Right lobe of liver (tissue), 4 donors: Measurements from ENCODE around the gene PAK2.

Experiments used
- POLR2A ChIP-seq: fragments of 450-650 bp; IDR thresholded peaks from one replicate; pipeline ENCODE4 v1.6.1; 2017; ENCODE audit warnings: antibody characterized with exemption, mild to moderate bottlenecking
- TF ChIP-seq, protein P1 (sequence below), 4 donors: fragments of 200-600 bp in 3 of 4; fragments of 450-650 bp in 1 of 4; IDR thresholded peaks; one replicate each; pipeline versions ENCODE4 v1.5.1 to v1.8.0; 2016 to 2022; ENCODE audit warnings: antibody characterized with exemption in 4 of 4, mild to moderate bottlenecking in 2 of 4
- donor health status: DM: no; HTN: no; CAD: no.
- donor health status: DM: no; HTN: no; CAD: no.
- donor health status: DM: no; HTN: yes; CAD: no.

DNA sequence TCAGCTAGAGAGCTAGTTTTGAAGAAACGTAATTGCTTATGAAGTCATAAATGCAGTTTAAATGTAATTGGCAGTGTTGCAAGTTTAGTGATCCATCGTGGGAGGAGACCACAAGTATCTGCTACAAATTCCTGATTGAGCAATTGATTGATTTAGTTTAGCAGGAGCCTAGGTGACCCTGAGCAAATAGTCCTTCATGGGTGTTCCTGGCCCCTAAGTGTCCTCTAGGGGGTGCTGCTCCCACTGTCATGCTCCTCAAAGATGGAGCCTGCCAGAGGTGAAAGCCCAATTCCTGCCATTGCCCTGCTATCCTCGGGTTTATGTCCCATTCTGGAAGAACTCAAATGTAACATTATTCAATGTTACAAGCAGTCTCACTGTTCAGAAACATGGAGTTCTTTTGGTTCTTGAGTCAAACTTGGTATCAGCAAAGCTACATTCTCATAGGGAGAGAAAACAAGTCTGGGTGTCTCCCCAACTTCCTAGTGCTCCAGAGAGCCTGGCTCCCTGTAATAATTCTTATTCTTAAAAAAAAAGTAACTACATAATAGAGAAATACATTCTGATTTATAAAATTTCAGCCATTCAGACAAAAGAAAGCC, 98.3 kb downstream of the PAK2 start:
- TF ChIP-seq, protein P1, sequence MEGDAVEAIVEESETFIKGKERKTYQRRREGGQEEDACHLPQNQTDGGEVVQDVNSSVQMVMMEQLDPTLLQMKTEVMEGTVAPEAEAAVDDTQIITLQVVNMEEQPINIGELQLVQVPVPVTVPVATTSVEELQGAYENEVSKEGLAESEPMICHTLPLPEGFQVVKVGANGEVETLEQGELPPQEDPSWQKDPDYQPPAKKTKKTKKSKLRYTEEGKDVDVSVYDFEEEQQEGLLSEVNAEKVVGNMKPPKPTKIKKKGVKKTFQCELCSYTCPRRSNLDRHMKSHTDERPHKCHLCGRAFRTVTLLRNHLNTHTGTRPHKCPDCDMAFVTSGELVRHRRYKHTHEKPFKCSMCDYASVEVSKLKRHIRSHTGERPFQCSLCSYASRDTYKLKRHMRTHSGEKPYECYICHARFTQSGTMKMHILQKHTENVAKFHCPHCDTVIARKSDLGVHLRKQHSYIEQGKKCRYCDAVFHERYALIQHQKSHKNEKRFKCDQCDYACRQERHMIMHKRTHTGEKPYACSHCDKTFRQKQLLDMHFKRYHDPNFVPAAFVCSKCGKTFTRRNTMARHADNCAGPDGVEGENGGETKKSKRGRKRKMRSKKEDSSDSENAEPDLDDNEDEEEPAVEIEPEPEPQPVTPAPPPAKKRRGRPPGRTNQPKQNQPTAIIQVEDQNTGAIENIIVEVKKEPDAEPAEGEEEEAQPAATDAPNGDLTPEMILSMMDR (IDR thresholded peaks at IDR 0.05) = peak; percentile 72 to 89 (median 80)
- no peak for TF ChIP-seq POLR2A
